Memory B cell (primary cell): ENCODE data around the gene FRS2.
A peak's percentile ranks its signal among the peaks of the same experiment; 100 is the strongest.

Experiments
- ATAC-seq: fragments of 150-1000 bp; cut with Tn5 transposase; 2 replicates; pipeline ENCODE4 v1.10.0; 2021; ENCODE audit warnings: low read depth, mild to moderate bottlenecking, moderate library complexity
- DNase-seq, 2 donors: peaks; one replicate each; pipeline ENCODE4 v3.0.0; 2022; ENCODE audit warnings: low spot score in 2 of 2
- H3K27ac Mint-ChIP-seq: one replicate; pipeline ENCODE4 v1.8.0; 2022; ENCODE audit warnings: mild to moderate bottlenecking, moderate library complexity, mixed read lengths
- H3K27me3 Mint-ChIP-seq: one replicate; pipeline ENCODE4 v1.8.0; 2022; ENCODE audit warnings: mixed read lengths
- H3K36me3 Mint-ChIP-seq: one replicate; pipeline ENCODE4 v1.8.0; 2022; ENCODE audit warnings: mild to moderate bottlenecking, mixed read lengths
- H3K4me1 Mint-ChIP-seq: one replicate; pipeline ENCODE4 v1.8.0; 2022; ENCODE audit warnings: mixed read lengths
- H3K4me3 Mint-ChIP-seq: one replicate; pipeline ENCODE4 v1.8.0; 2022; ENCODE audit warnings: mild to moderate bottlenecking, moderate library complexity, mixed read lengths
- H3K9me3 Mint-ChIP-seq: one replicate; pipeline ENCODE4 v1.8.0; 2022; ENCODE audit warnings: mixed read lengths

The FRS2 gene

DNA sequence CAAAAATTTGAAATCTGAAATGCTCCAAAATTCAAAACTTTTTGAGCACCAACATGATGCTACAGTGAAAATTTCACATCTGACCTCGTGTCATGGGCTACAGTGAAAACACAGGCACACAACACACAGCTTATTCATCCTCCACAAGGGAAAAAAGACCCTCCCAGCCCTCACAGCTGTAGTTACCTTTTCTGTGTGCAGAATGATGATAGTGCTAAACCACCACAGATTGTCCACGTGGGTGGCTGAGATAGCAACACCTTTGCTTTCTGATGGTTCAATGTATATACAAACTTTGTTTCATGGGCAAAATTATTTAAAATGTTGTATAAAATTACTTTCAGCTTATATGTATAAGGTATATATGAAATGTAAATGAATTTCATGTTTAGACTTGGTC, 46.8 kb downstream of the FRS2 start:
- no peaks in the 10 kb centered on the region for H3K27me3 Mint-ChIP-seq
- H3K4me3 Mint-ChIP-seq: no peak overlapping the region
- DNase-seq: no peak
- ATAC-seq: no peak
- H3K36me3 Mint-ChIP-seq: peaks cover 17% of the 10 kb centered on the region
- H3K9me3 Mint-ChIP-seq: peaks cover 6% of the 10 kb centered on the region
- no peak overlapping the region for H3K27ac Mint-ChIP-seq
- peaks cover 24% of the 10 kb centered on the region for H3K4me1 Mint-ChIP-seq

DNA sequence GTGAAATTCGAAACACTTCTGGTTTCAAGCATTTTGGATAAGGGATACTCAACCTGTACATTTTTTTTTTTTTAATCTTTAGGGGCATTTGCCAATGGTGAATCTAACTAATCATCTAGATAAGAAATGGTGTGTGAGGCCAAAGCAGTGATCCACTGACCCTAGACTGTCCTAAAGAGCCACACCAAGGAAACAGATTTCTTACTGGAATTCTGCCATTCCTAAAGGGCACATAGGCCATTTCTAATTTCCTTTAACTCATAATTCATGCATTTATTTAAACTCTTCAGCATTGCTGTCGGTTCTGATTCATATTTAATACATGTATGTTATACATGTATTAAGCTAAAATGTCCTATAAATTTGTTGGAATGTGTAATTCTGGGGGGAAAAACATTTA, 47.2 kb downstream of the FRS2 start:
- DNase-seq (no peak), ATAC-seq (no peak)
- no peaks in the 10 kb centered on the region for H3K27me3 Mint-ChIP-seq
- peaks cover 23% of the 10 kb centered on the region for H3K4me1 Mint-ChIP-seq
- no peak overlapping the region for H3K4me3 Mint-ChIP-seq
- no peak overlapping the region for H3K27ac Mint-ChIP-seq
- H3K9me3 Mint-ChIP-seq: peaks cover 9% of the 10 kb centered on the region
- H3K36me3 Mint-ChIP-seq: peaks cover 20% of the 10 kb centered on the region

DNA sequence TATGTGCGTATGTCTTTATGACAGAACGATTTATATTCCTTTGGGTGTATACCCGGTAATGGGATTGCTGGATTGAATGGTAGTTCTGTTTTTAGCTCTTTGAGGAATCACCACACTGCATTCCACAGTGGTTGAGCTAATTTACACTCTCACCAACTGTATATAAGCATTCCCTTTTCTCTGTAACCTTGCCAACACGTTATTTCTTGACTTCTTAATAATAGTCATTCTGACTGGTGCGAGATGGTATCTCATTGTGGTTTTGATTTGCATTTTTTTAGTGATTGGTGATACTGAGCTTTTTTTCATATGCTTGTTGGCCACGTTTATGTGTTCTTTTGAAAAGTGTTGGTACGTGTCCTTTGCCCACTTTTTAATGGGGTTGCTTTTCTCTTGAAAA, 49.7 kb downstream of the FRS2 start:
- DNase-seq (no peak), ATAC-seq (no peak)
- no peak overlapping the region for H3K4me3 Mint-ChIP-seq
- no peak overlapping the region for H3K27ac Mint-ChIP-seq
- peaks cover 33% of the 10 kb centered on the region for H3K4me1 Mint-ChIP-seq
- no peaks in the 10 kb centered on the region for H3K27me3 Mint-ChIP-seq
- peaks cover 28% of the 10 kb centered on the region for H3K36me3 Mint-ChIP-seq
- peaks cover 16% of the 10 kb centered on the region for H3K9me3 Mint-ChIP-seq

DNA sequence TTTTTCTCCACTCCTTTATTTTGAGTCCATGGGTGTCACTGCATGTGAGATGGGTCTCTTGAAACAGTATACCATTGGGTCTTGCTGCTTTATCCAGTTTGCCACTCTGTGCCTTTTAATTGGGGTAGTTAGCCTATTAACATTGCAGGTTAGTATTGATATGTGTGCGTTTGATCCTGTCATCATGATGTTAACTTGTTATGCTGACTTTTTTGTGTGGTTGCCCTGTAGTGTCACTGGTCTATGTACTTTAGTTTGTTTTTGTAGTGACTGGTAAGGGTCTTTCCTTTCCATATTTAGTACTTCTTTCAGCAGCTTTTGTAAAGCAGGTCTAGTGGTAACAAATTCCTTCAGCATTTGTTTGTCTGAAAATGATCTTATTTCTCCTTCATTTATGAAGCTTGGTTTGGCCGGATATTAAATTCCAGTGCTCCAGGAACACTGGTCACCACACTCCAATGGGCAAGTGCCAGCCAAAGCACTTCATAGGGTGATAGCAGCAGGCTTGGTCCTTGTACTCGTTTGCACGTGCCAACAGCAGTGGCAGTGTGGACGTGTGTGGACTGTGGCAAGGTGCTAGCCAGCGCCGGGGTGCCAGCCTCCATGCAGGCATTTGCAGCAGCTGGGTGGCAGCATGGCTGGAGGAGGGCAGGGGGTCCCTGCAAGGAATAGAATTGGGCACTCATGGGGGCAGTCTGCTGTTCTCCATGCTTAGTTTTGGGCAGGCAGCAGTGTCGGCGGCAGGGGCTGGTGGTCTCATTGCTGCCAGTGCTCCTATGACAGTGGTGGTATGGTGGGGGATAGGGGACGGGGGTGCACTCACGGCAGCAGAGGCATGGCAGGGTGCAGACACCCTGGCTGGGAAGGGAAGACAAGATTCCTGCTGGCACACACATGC, 53.5 kb downstream of the FRS2 start:
- Mint-ChIP-seq H3K4me1 (peaks cover 37% of the 10 kb centered on the region), H3K9me3 (peaks cover 16% of the 10 kb centered on the region), H3K36me3 (peaks cover 26% of the 10 kb centered on the region), H3K27me3 (no peaks in the 10 kb centered on the region), H3K4me3 (no peak overlapping the region), H3K27ac (no peak overlapping the region)
- ATAC-seq (no peak), DNase-seq (no peak)

DNA sequence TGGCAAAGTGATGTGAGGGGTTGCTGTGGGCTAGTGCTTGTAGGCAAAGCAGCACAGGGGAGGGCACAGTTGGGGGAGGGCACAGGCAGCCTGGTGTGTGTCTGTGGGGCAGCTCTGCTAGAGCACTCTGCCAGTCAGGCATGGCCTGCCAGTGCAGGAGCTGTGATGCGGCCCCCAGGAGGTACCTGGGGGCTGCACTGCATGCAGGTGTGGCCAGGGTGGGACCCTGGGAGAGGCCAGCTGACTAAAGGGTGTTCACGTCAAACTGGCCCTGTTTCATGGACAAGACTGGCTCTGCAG, 54.1 kb downstream of the FRS2 start:
- H3K27ac Mint-ChIP-seq: no peak overlapping the region
- no peaks in the 10 kb centered on the region for H3K27me3 Mint-ChIP-seq
- H3K4me1 Mint-ChIP-seq: peaks cover 41% of the 10 kb centered on the region
- peaks cover 26% of the 10 kb centered on the region for H3K36me3 Mint-ChIP-seq
- peaks cover 16% of the 10 kb centered on the region for H3K9me3 Mint-ChIP-seq
- ATAC-seq (no peak), DNase-seq (no peak)
- no peak overlapping the region for H3K4me3 Mint-ChIP-seq

DNA sequence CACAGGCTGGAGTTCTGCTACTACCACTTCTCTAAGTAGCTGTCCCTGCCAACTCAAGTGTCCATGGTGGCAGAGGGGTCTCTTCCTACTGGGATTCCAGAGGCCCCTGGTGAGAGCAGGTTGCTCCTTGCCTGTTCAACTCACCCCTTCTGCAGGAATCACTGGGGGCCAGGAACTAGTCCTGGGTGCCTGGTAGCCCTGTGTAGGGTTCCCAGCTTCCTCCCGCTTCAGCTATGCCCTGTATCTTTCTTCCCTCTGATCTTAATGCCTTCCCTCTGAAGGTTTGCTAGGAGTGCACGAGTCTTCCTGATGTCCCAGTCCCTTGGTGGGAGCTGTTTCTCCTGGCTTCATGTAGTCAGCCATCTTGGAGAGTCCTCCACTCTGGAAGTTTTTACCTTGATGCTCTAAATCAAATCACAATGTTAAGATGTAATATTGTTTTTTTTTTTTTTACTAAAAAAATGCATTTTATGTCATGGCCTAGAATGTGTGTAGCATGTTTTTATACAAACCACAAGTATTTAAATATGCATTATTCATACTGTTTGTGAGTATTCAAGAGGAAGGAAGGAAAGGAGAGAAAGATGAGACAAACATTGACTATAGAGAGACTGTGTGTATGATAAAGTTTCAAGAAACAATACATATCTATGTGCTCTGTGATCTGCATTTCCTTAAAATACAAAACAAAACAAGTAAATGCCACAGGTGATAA, 54.7 kb downstream of the FRS2 start:
- Mint-ChIP-seq H3K9me3 (peaks cover 16% of the 10 kb centered on the region), H3K36me3 (peaks cover 22% of the 10 kb centered on the region), H3K4me1 (peaks cover 38% of the 10 kb centered on the region), H3K4me3 (no peak overlapping the region), H3K27me3 (no peaks in the 10 kb centered on the region), H3K27ac (no peak overlapping the region)
- no peak for DNase-seq
- no peak for ATAC-seq

DNA sequence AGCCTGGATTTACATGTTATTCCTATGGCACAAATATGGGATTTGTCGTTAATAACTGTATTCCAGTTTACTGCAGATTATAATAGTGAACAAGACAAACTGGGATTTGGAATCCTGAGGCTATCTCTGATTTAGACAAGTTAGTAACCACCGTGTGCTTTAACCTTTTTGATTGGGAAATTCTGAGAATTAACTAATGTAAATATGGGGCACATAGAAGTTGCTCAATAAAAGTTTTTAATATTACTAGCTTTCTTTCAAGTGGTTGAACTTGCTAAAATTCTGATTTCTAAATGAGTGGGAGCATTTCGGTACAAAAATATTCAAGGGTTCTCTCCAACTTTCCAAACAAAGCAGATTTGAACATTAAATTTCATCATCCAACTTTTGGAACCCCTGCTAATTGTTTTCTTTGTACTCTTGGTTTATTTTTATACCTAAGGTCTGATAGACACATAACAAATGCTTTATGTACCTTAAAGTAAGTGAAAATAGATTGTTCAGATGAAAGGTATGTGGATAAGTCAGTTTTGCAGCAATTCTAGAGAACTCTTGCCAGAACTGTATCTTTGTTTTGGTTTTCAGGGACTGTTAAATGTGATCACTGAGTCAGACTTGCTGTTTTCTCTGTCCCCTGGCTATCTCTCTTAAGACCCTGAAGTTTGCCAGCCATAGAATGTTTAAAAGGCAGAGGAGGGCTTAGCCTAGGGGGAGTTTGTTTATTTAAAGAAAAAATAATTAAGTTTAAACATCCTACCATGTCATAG, 57.5 kb downstream of the FRS2 start:
- no peak for DNase-seq

DNA sequence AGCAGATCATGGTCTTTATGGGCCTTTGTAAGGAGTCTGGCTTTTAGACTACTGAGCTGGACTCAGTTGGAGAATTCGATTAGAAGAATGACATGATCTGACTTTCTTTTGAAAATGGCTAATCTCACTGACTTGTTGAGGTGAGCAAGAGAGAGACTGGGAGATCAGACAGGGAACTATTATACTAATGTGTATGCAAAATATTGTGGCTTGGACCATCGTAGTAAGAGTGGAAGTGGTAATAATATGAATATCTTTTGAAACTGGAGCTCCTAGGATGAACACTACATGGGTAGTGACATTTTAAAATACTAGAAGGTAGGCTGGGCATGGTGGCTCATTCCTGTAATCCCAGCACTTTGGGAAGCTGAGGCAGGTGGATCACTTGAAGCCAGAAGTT, 58.8 kb downstream of the FRS2 start:
- ATAC-seq: no peak
- no peak for DNase-seq
- no peaks in the 10 kb centered on the region for H3K27me3 Mint-ChIP-seq
- no peaks in the 10 kb centered on the region for H3K9me3 Mint-ChIP-seq
- H3K4me1 Mint-ChIP-seq: peaks cover 17% of the 10 kb centered on the region
- H3K27ac Mint-ChIP-seq: peak overlapping the region; percentile 22
- H3K36me3 Mint-ChIP-seq: peaks cover 5% of the 10 kb centered on the region
- H3K4me3 Mint-ChIP-seq: no peak overlapping the region

More for the DNA sequence above, 57.5 kb downstream of the FRS2 start:
- Mint-ChIP-seq H3K36me3 (peaks cover 10% of the 10 kb centered on the region), H3K4me1 (peaks cover 25% of the 10 kb centered on the region), H3K27ac (no peak overlapping the region), H3K27me3 (no peaks in the 10 kb centered on the region), H3K4me3 (no peak overlapping the region), H3K9me3 (peaks cover 5% of the 10 kb centered on the region)
- ATAC-seq: no peak

DNA sequence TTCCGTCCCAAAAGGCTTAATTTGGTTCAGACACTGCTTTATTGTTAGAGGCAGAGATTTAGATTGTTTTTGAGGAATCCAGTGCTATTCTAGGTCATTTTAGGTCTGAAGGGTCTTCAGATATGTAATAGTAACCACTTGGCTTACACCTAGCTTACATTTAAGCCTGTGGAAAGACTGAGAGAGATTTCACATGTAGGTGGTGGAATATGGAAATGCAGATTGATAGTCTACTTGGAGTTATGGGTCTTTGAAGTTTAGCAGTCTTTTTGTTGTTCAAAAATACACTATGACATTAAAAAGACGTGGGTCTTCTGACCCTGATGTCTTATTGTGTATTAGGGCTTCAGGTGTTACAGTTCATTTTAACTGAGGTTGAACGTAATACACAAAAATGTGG, 63.7 kb downstream of the FRS2 start:
- H3K9me3 Mint-ChIP-seq: no peaks in the 10 kb centered on the region
- peaks cover 15% of the 10 kb centered on the region for H3K4me1 Mint-ChIP-seq
- no peaks in the 10 kb centered on the region for H3K27me3 Mint-ChIP-seq
- ATAC-seq: no peak
- H3K36me3 Mint-ChIP-seq: peaks cover 14% of the 10 kb centered on the region
- no peak overlapping the region for H3K4me3 Mint-ChIP-seq
- DNase-seq: no peak
- no peak overlapping the region for H3K27ac Mint-ChIP-seq

DNA sequence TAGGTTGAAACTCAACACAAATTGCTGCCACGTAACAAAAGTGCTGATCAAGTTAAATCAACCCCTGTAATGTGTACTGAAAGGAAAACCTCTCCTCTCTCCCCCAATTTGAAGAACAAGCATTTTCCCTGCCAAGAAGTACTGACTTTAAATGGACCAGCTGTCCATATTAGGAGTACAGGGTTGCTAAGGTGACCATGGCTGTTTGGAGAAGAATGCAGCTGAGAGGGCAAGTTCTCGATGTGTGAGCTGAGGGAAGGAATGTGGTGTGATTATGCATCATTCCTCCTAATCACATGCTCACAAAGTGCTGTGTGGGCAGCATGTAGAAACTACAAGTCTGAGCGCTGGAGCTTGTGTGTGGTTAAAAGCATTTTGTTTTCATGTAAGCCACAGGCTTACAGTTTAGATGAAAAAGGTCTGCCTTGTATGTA, 64.2 kb downstream of the FRS2 start:
- Mint-ChIP-seq H3K27me3 (no peaks in the 10 kb centered on the region), H3K4me1 (peaks cover 12% of the 10 kb centered on the region), H3K36me3 (peaks cover 14% of the 10 kb centered on the region), H3K4me3 (no peak overlapping the region), H3K27ac (peak overlapping the region; percentile 2), H3K9me3 (no peaks in the 10 kb centered on the region)
- ATAC-seq (no peak), DNase-seq (no peak)

DNA sequence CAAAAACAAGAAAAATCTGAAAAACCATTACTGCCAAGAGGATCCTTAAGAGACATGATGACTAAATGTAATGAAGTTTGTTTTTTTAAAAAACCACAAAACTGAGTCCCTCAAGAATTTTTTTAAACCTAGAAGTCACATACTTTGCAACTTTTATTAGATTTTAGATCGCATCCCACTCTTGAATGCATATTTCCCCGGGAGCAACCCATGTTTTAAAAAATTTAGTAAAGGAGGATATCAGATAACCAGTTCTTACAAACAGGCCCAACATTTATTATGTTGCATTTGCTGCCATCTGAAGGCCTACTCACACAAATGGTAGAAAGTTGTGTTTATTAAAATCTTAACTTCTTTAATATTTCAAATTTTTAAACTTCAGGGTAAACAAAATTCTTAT, 70.8 kb downstream of the FRS2 start:
- Mint-ChIP-seq H3K4me3 (no peak overlapping the region), H3K36me3 (peaks cover 20% of the 10 kb centered on the region), H3K9me3 (peaks cover 5% of the 10 kb centered on the region), H3K27ac (no peak overlapping the region), H3K4me1 (peaks cover 4% of the 10 kb centered on the region), H3K27me3 (no peaks in the 10 kb centered on the region)
- DNase-seq (no peak), ATAC-seq (no peak)

DNA sequence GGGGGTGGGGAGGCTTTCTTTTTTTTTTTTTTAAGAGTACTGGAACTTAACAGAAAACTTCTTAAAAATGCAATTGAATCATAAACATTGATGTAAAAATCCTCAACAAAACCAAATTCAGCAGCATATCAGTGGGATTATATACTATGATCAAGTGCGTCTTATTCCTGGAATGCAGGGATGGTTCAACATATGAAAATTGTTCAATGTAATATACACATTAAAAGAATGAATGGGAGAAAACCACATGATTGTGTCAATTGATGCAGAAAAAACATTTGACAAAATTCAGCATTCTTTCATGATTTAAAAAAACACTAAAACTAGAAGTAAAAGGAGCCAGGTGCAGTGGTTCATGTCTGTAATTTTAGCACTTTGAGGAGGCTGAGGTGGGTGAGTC, 73.9 kb downstream of the FRS2 start:
- Mint-ChIP-seq H3K27me3 (no peaks in the 10 kb centered on the region), H3K9me3 (peaks cover 5% of the 10 kb centered on the region), H3K27ac (no peak overlapping the region), H3K36me3 (peaks cover 21% of the 10 kb centered on the region), H3K4me1 (peaks cover 5% of the 10 kb centered on the region), H3K4me3 (no peak overlapping the region)
- DNase-seq (no peak), ATAC-seq (no peak)

DNA sequence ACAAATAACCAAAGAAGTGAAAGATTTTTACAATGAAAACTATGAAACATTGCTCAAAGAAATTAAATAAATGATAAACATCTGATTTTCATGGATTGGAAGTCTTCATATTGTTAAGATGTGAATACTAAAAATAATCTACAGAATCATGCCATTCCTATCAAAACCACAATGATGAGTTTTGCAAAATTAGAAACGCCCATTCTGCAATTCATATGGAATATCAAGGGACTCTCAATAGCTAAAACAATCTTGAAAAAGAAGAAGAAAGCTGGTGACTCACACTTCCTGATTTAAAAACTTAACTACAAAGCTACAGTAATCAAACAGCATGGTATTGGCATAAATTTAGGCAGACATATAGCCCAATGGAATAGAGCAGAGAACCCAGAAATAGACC, 74.9 kb downstream of the FRS2 start:
- ATAC-seq (no peak), DNase-seq (no peak)
- Mint-ChIP-seq H3K4me1 (peaks cover 8% of the 10 kb centered on the region), H3K4me3 (no peak overlapping the region), H3K27me3 (no peaks in the 10 kb centered on the region), H3K36me3 (peaks cover 23% of the 10 kb centered on the region), H3K9me3 (peaks cover 5% of the 10 kb centered on the region), H3K27ac (no peak overlapping the region)
